Vagina (tissue), 2 donors: ENCODE data around the gene ARTN.

ENCODE experiments used
- CTCF ChIP-seq, 3 experiments: fragments of 450-650 bp in 2 of 3; fragments of 200-600 bp in 1 of 3; sonication (generic) in 1 of 3; IDR thresholded peaks; one replicate each; pipeline ENCODE4 v1.5.1; 2017 to 2019; ENCODE audit warnings: antibody characterized with exemption in 3 of 3, mild to moderate bottlenecking in 2 of 3, moderate library complexity in 2 of 3
- POLR2AphosphoS5 ChIP-seq, 2 donors: sonication (generic); formaldehyde crosslinking; IDR thresholded peaks; one replicate each; pipeline ENCODE4 v1.9.0; 2017; ENCODE audit warnings: antibody characterized with exemption in 2 of 2, mild to moderate bottlenecking in 2 of 2, low read depth in 1 of 2; ENCODE audit not compliant: insufficient read depth in 1 of 2

DNA sequence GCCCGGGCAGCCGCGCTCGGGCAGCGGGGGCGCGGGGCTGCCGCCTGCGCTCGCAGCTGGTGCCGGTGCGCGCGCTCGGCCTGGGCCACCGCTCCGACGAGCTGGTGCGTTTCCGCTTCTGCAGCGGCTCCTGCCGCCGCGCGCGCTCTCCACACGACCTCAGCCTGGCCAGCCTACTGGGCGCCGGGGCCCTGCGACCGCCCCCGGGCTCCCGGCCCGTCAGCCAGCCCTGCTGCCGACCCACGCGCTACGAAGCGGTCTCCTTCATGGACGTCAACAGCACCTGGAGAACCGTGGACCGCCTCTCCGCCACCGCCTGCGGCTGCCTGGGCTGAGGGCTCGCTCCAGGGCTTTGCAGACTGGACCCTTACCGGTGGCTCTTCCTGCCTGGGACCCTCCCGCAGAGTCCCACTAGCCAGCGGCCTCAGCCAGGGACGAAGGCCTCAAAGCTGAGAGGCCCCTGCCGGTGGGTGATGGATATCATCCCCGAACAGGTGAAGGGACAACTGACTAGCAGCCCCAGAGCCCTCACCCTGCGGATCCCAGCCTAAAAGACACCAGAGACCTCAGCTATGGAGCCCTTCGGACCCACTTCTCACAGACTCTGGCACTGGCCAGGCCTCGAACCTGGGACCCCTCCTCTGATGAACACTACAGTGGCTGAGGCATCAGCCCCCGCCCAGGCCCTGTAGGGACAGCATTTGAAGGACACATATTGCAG is 3.0 kb downstream of the ARTN start:
- TF ChIP-seq CTCF (IDR thresholded peaks at IDR 0.05) (no peak), POLR2AphosphoS5 (IDR thresholded peaks at IDR 0.05; ENCODE audit: insufficient read depth in 1 of 2, low read depth in 1 of 2) (no peak)
